SU-DHL-6 (cell line): ENCODE measurements around the gene KRT80.

Source experiments
- H2AFZ ChIP-seq: fragments of 200-600 bp; sonication (generic); 2 replicates; pipeline ENCODE4 v1.6.1; 2014; ENCODE audit warnings: low read depth, mild to moderate bottlenecking, moderate library complexity, mixed read lengths, antibody characterized with exemption, low read length; ENCODE audit not compliant: severe bottlenecking
- H3F3A ChIP-seq: fragments of 200-600 bp; shearing (Covaris generic); 2 replicates; pipeline ENCODE4 v1.6.0; 2016; ENCODE audit warnings: antibody characterized with exemption, mild to moderate bottlenecking; ENCODE audit not compliant: insufficient read depth
- H3K27ac ChIP-seq: fragments of 200-600 bp; sonication (generic); 2 replicates; pipeline ENCODE4 v1.5.1; 2016; ENCODE audit warnings: low read depth, mild to moderate bottlenecking, low read length, moderate library complexity, mixed read lengths
- H3K27me3 ChIP-seq: fragments of 200-600 bp; sonication (generic), shearing (Covaris generic); 2 replicates; pipeline ENCODE4 v1.6.0; 2014; ENCODE audit warnings: mild to moderate bottlenecking, low read length
- H3K36me3 ChIP-seq: fragments of 200-600 bp; sonication (generic); 2 replicates; pipeline ENCODE4 v1.6.1; 2014; ENCODE audit warnings: mild to moderate bottlenecking, low read length, mixed read lengths
- H3K4me2 ChIP-seq: fragments of 300-600, 200-600 bp; shearing (Covaris generic), sonication (generic); 2 replicates; pipeline ENCODE4 v1.6.0; 2014; ENCODE audit warnings: low read length, low read depth, mild to moderate bottlenecking; ENCODE audit not compliant: poor library complexity, severe bottlenecking
- H3K4me3 ChIP-seq: fragments of 200-600 bp; sonication (generic); 2 replicates; pipeline ENCODE4 v1.5.1; 2014; ENCODE audit warnings: antibody characterized with exemption, low read length, mild to moderate bottlenecking, mixed read lengths; ENCODE audit not compliant: insufficient read depth, poor library complexity, severe bottlenecking
- H3K79me2 ChIP-seq: fragments of 200-600 bp; sonication (generic); 2 replicates; pipeline ENCODE4 v1.6.1; 2014; ENCODE audit warnings: mild to moderate bottlenecking, low read length, moderate library complexity; ENCODE audit not compliant: insufficient read depth
- H3K9ac ChIP-seq: fragments of 200-600 bp; sonication (generic); 2 replicates; pipeline ENCODE4 v1.7.0; 2014; ENCODE audit warnings: mild to moderate bottlenecking, low read length
- H3K9me2 ChIP-seq: fragments of 200-600 bp; sonication (generic); replicated peaks from 2 replicates; pipeline ENCODE4 v1.6.1; 2014; ENCODE audit warnings: low read length; ENCODE audit not compliant: insufficient read depth
- H3K9me3 ChIP-seq: fragments of 200-600 bp; sonication (generic); 2 replicates; pipeline ENCODE4 v1.6.1; 2014; ENCODE audit warnings: low read length, mixed read lengths; ENCODE audit not compliant: insufficient read depth
- H4K20me1 ChIP-seq: fragments of 200-600 bp; sonication (generic); 2 replicates; pipeline ENCODE4 v1.6.1; 2014; ENCODE audit warnings: low read depth, mild to moderate bottlenecking, antibody characterized with exemption, low read length, moderate library complexity, mixed read lengths
- CTCF ChIP-seq: fragments of 200-600 bp; sonication (generic); IDR thresholded peaks from one replicate; pipeline ENCODE4 v1.5.1; 2017; ENCODE audit warnings: antibody characterized with exemption, mild to moderate bottlenecking, low read length, moderate library complexity; ENCODE audit not compliant: insufficient read depth, poor library complexity, severe bottlenecking
- EZH2phosphoT487 ChIP-seq: fragments of 200-600 bp; sonication (generic), shearing (Covaris generic); conservative IDR thresholded peaks from 2 replicates; pipeline ENCODE4 v1.6.1; 2018; ENCODE audit warnings: mild to moderate bottlenecking, antibody characterized with exemption, low read length, moderate library complexity, mixed read lengths

The KRT80 gene

GRCh38 chr12:52209321-52209720 is 17.5 kb upstream of the KRT80 start:
- Histone ChIP-seq H3F3A (no peaks in the 10 kb centered on the region), H3K4me3 (no peak overlapping the region), H4K20me1 (no peaks in the 10 kb centered on the region), H3K9me3 (no peaks in the 10 kb centered on the region), H2AFZ (no peak overlapping the region), H3K79me2 (no peaks in the 10 kb centered on the region), H3K9ac (no peak overlapping the region), H3K27ac (no peak overlapping the region), H3K9me2 (no peaks in the 10 kb centered on the region), H3K27me3 (no peaks in the 10 kb centered on the region), H3K36me3 (no peaks in the 10 kb centered on the region), H3K4me2 (no peak overlapping the region)
- TF ChIP-seq EZH2phosphoT487 (no peak), CTCF (no peak)

- Histone ChIP-seq H4K20me1 (no peaks in the 10 kb centered on the region), H3K9ac (no peak overlapping the region), H3K4me2 (no peak overlapping the region), H3K27ac (no peak overlapping the region), H3K9me3 (no peaks in the 10 kb centered on the region), H3K9me2 (no peaks in the 10 kb centered on the region), H3F3A (no peaks in the 10 kb centered on the region), H3K4me3 (no peak overlapping the region), H2AFZ (no peak overlapping the region), H3K79me2 (no peaks in the 10 kb centered on the region), H3K27me3 (no peaks in the 10 kb centered on the region), H3K36me3 (no peaks in the 10 kb centered on the region)
- TF ChIP-seq EZH2phosphoT487 (no peak), CTCF (no peak)
Measured at GRCh38 chr12:52208424-52209165, 16.8 kb upstream of the KRT80 start.

GRCh38 chr12:52207895-52208294 is 16.1 kb upstream of the KRT80 start:
- H3K9me2 ChIP-seq = no peaks in the 10 kb centered on the region
- no peaks in the 10 kb centered on the region for H3K27me3 ChIP-seq
- no peaks in the 10 kb centered on the region for H3F3A ChIP-seq
- no peak overlapping the region for H3K9ac ChIP-seq
- no peaks in the 10 kb centered on the region for H4K20me1 ChIP-seq
- H3K79me2 ChIP-seq = no peaks in the 10 kb centered on the region
- TF ChIP-seq CTCF (no peak), EZH2phosphoT487 (no peak)
- no peak overlapping the region for H2AFZ ChIP-seq
- no peak overlapping the region for H3K4me3 ChIP-seq
- no peak overlapping the region for H3K4me2 ChIP-seq
- no peak overlapping the region for H3K27ac ChIP-seq
- no peaks in the 10 kb centered on the region for H3K36me3 ChIP-seq
- H3K9me3 ChIP-seq = no peaks in the 10 kb centered on the region
